Transverse colon (tissue), 3 donors: ENCODE measurements around the gene OR6C1.

Experiments
- POLR2A ChIP-seq: fragments of 450-650 bp; IDR thresholded peaks from one replicate; pipeline ENCODE4 v1.6.1; 2016; ENCODE audit warnings: antibody characterized with exemption, mild to moderate bottlenecking, moderate library complexity
- TF ChIP-seq, protein P1 (sequence below), 5 experiments: fragments of 200-600 bp in 3 of 5; fragments of 450-650 bp in 2 of 5; sonication (generic) in 3 of 5; IDR thresholded peaks; 1 replicate in 2 of 5; 2 replicates in 3 of 5; pipeline ENCODE4 v1.5.1; 2016 to 2017; ENCODE audit warnings: antibody characterized with exemption in 5 of 5, inconsistent platforms in 3 of 5, mild to moderate bottlenecking in 2 of 5, moderate library complexity in 1 of 5

DNA sequence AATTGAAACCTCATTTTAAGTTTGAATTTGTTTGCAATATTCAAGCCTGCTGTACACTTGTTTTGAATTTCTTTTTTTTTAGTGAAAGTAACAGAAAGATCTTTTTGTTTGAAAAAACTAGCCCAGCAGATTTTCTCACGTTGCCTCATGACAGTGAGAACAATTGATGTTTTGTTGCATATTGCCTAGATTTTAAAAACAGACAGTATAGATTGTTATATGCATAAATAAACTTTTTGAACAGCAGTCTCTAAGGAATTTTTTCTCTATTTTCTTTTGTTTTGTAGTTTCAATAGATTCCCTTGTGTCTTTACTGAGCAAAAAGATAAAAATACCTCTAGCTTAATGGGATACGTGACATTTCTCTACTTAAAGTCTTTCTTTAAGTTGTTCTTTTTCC, 33.2 kb upstream of the OR6C1 start:
- TF ChIP-seq POLR2A = no peak
- TF ChIP-seq, protein P1, sequence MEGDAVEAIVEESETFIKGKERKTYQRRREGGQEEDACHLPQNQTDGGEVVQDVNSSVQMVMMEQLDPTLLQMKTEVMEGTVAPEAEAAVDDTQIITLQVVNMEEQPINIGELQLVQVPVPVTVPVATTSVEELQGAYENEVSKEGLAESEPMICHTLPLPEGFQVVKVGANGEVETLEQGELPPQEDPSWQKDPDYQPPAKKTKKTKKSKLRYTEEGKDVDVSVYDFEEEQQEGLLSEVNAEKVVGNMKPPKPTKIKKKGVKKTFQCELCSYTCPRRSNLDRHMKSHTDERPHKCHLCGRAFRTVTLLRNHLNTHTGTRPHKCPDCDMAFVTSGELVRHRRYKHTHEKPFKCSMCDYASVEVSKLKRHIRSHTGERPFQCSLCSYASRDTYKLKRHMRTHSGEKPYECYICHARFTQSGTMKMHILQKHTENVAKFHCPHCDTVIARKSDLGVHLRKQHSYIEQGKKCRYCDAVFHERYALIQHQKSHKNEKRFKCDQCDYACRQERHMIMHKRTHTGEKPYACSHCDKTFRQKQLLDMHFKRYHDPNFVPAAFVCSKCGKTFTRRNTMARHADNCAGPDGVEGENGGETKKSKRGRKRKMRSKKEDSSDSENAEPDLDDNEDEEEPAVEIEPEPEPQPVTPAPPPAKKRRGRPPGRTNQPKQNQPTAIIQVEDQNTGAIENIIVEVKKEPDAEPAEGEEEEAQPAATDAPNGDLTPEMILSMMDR (IDR thresholded peaks at IDR 0.05) = no peak
